UCSD-AML1 (cell line): ENCODE data around the gene AGPS.

Source experiments
- DNase-seq: peaks from one replicate; lab custom pipeline; 2025; ENCODE audit not compliant: unreplicated experiment; lab: John Stamatoyannopoulos, UW

The AGPS gene

GRCh38 chr2:177582000-177582399 lies 189.4 kb downstream of the AGPS start:
- no peak for DNase-seq

- DNase-seq = no peak
These were observed 191.6 kb downstream of the AGPS start for GRCh38 chr2:177584030-177584692.

GRCh38 chr2:177585234-177585863 lies 192.8 kb downstream of the AGPS start:
- DNase-seq = no peak

GRCh38 chr2:177586154-177586553 lies 193.6 kb downstream of the AGPS start:
- DNase-seq = no peak

- DNase-seq = no peak
These were observed 194.8 kb downstream of the AGPS start for GRCh38 chr2:177587371-177587770.

- no peak for DNase-seq
These were observed 196.1 kb downstream of the AGPS start for GRCh38 chr2:177588671-177589070.

GRCh38 chr2:177589186-177589585 lies 196.6 kb downstream of the AGPS start:
- no peak for DNase-seq

- DNase-seq = no peak
These were observed 199.8 kb downstream of the AGPS start for GRCh38 chr2:177592397-177592796.

GRCh38 chr2:177592945-177593344 lies 200.4 kb downstream of the AGPS start:
- DNase-seq = no peak

- DNase-seq = no peak
These were observed 200.8 kb downstream of the AGPS start for GRCh38 chr2:177593402-177593801.
